Trophoblast cell (in vitro differentiated cells and primary cell): ENCODE data around the gene GNAT1.

ENCODE experiments used
- DNase-seq, 2 donors: peaks; one replicate each; pipeline ENCODE4 v3.0.0-alpha.2; 2016
- H2AFZ ChIP-seq: 2 replicates; pipeline ENCODE4 v1.6.1; 2013; ENCODE audit warnings: low read length, moderate library complexity, mild to moderate bottlenecking; ENCODE audit not compliant: insufficient read depth, poor library complexity
- H2AK5ac ChIP-seq: 2 replicates; pipeline ENCODE4 v1.6.1; 2013; ENCODE audit warnings: mild to moderate bottlenecking, low read length
- H2BK120ac ChIP-seq: 2 replicates; pipeline ENCODE4 v1.6.1; 2013; ENCODE audit warnings: low read length, mild to moderate bottlenecking, moderate library complexity; ENCODE audit not compliant: insufficient read depth, poor library complexity
- H2BK12ac ChIP-seq: 2 replicates; pipeline ENCODE4 v1.6.1; 2013; ENCODE audit warnings: mild to moderate bottlenecking, low read length, moderate library complexity
- H2BK5ac ChIP-seq: 2 replicates; pipeline ENCODE4 v1.6.1; 2013; ENCODE audit warnings: low read length, low read depth, moderate library complexity, mild to moderate bottlenecking; ENCODE audit not compliant: poor library complexity
- H3K14ac ChIP-seq: 2 replicates; pipeline ENCODE4 v1.6.1; 2013; ENCODE audit warnings: mild to moderate bottlenecking, low read length
- H3K18ac ChIP-seq: 2 replicates; pipeline ENCODE4 v1.6.1; 2013; ENCODE audit warnings: mild to moderate bottlenecking, low read length
- H3K23ac ChIP-seq: 2 replicates; pipeline ENCODE4 v1.6.1; 2013; ENCODE audit warnings: low read length
- H3K27ac ChIP-seq: 2 replicates; pipeline ENCODE4 v1.5.1; 2013; ENCODE audit warnings: low read depth, mild to moderate bottlenecking, inconsistent platforms, low read length, moderate library complexity
- H3K27me3 ChIP-seq: 2 replicates; pipeline ENCODE4 v1.6.1; 2013; ENCODE audit warnings: inconsistent platforms, mild to moderate bottlenecking, low read length, moderate library complexity; ENCODE audit not compliant: insufficient read depth
- H3K36me3 ChIP-seq, 2 experiments: 1 replicate in 1 of 2; 2 replicates in 1 of 2; pipeline ENCODE4 v1.6.1; 2013; ENCODE audit warnings: low read length in 2 of 2, mild to moderate bottlenecking in 2 of 2, moderate library complexity in 1 of 2; ENCODE audit not compliant: insufficient read depth in 2 of 2, control insufficient read depth in 1 of 2
- H3K4ac ChIP-seq: 2 replicates; pipeline ENCODE4 v1.6.1; 2013; ENCODE audit warnings: low read depth, mild to moderate bottlenecking, low read length, moderate library complexity
- H3K4me1 ChIP-seq, 2 experiments: 1 replicate in 1 of 2; 2 replicates in 1 of 2; pipeline ENCODE4 v1.6.1; 2013; ENCODE audit warnings: low read length in 2 of 2, mild to moderate bottlenecking in 2 of 2, moderate library complexity in 1 of 2; ENCODE audit not compliant: insufficient read depth in 2 of 2, control insufficient read depth in 1 of 2
- H3K4me2 ChIP-seq: 2 replicates; pipeline ENCODE4 v1.6.1; 2013; ENCODE audit warnings: inconsistent platforms, mild to moderate bottlenecking, low read length, moderate library complexity
- H3K4me3 ChIP-seq: 2 replicates; pipeline ENCODE4 v1.5.1; 2013; ENCODE audit warnings: mild to moderate bottlenecking, low read depth, low read length, inconsistent platforms
- H3K79me1 ChIP-seq: one replicate; pipeline ENCODE4 v1.6.1; 2013; ENCODE audit warnings: low read length
- H3K79me2 ChIP-seq: 2 replicates; pipeline ENCODE4 v1.6.1; 2013; ENCODE audit warnings: low read length, mild to moderate bottlenecking; ENCODE audit not compliant: control insufficient read depth, insufficient read depth, poor library complexity
- H3K9ac ChIP-seq: 2 replicates; pipeline ENCODE4 v1.6.1; 2013; ENCODE audit warnings: mild to moderate bottlenecking, low read length
- H3K9me3 ChIP-seq: 2 replicates; pipeline ENCODE4 v1.6.1; 2013; ENCODE audit warnings: low read depth, mild to moderate bottlenecking, control low read depth, inconsistent platforms, low read length; ENCODE audit not compliant: insufficient read depth
- H4K12ac ChIP-seq: 2 replicates; pipeline ENCODE4 v1.6.1; 2013; ENCODE audit warnings: low read depth, mild to moderate bottlenecking, low read length, moderate library complexity
- H4K8ac ChIP-seq: 2 replicates; pipeline ENCODE4 v1.6.1; 2013; ENCODE audit warnings: low read depth, mild to moderate bottlenecking, low read length, moderate library complexity
- H4K91ac ChIP-seq: one replicate; pipeline ENCODE4 v1.6.1; 2013; ENCODE audit warnings: low read depth, mild to moderate bottlenecking, low read length, moderate library complexity
- WGBS: extraction: QIAGEN DNeasy Blood & Tissue Kit; methylation state at CpG from one replicate; pipeline ENCODE4 v1.1.7; 2013; ENCODE audit warnings: missing lambda C conversion rate; ENCODE audit not compliant: insufficient read length, insufficient coverage; ENCODE audit errors: extremely low coverage; 5-methylcytosine and 5-hydroxymethylcytosine counted together

Gene GNAT1

DNA sequence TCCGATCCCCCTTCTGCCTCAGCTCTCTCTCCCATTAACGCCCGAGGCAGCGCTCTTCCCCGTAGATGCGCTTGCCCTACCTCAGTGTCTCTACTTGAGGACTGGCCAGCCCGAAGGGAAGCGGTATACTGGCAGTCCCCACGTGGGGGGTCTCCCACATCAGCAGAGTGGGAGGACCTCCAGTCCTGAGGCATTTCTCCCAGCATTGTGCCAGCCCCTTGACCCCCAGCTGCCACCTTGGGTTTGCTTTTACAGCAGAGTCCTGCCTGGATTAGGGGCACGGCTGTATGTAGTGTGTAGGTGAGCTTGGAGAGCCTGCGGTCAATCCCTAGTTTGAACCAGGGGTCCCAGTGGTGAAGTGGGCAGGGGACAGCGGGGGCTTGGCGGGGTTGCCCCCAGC, 35.5 kb upstream of the GNAT1 start:
- no peak overlapping the region for H2BK12ac ChIP-seq
- H3K4me2 ChIP-seq, result peak overlapping the region; percentile 71
- no peak overlapping the region for H2AK5ac ChIP-seq
- H4K12ac ChIP-seq, result no peak overlapping the region
- H3K36me3 ChIP-seq, result peaks cover 8 to 9% of the 10 kb centered on the region in 2 experiments
- no peaks in the 10 kb centered on the region for H3K9me3 ChIP-seq
- no peak overlapping the region for H2AFZ ChIP-seq
- H3K4ac ChIP-seq, result peak overlapping the region; percentile 22
- WGBS, result no CpG with 5 or more reads among the region's 13 CpGs
- H3K9ac ChIP-seq, result peak overlapping the region; percentile 18
- H3K79me2 ChIP-seq, result peaks cover 5% of the 10 kb centered on the region
- H3K27me3 ChIP-seq, result no peaks in the 10 kb centered on the region
- H3K14ac ChIP-seq, result no peak overlapping the region
- no peak for DNase-seq
- H3K23ac ChIP-seq, result no peak overlapping the region
- no peak overlapping the region for H4K91ac ChIP-seq
- H3K4me1 ChIP-seq, result peaks cover 25 to 41% of the 10 kb centered on the region in 2 experiments
- no peak overlapping the region for H4K8ac ChIP-seq
- H3K27ac ChIP-seq, result no peak overlapping the region
- peaks cover 15% of the 10 kb centered on the region for H3K79me1 ChIP-seq
- H2BK120ac ChIP-seq, result no peak overlapping the region
- peak overlapping the region; percentile 79 for H3K4me3 ChIP-seq
- peak overlapping the region; percentile 12 for H3K18ac ChIP-seq
- no peak overlapping the region for H2BK5ac ChIP-seq

DNA sequence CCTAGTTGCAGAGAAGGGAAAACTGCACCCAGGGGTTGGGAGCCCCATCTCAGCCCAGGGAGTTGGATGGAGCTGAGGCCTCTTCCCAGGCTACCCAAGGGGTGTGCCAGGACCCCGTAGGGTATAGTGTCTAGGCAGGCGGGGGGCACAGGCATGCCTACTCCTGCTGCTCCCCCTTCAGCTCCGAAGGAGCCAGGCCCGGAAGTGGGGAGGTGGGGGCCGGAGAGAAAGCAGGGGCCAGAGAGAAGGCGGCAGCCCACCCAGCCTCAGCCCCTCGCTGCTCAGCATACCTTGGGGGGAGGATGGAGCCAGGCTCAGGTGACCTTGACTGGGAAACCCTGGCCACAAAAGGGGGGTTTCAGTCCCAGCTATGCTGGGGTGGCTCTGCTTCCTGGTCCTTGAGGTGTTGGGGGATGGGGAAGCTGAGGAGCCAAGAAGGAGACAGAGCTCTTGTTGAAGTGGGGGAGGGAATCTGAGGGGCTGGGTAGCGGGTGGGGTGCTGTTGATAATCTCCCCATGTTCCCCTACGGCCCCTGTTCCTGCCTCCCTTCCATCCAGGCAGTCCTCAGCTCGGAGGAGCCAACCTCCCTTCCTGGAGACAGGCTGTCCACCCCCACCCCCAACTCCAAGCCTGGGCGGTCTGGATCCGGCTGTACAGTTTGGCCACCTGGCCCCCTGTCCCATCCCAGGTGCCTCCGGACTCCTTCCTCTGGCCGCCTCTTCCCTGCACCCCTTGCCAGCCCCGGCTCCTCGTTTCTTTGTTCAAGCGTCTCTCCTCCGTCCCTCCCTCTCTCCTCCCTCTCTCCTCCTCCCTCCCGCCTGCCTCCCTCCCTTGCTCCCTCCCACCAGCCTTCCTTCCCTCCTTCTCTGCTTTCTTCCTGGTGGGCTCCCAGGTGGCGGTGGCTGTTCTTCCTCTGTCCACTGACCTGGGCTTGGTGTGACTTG, 34.6 kb upstream of the GNAT1 start:
- no peaks in the 10 kb centered on the region for H3K27me3 ChIP-seq
- no peak overlapping the region for H3K27ac ChIP-seq
- H2BK120ac ChIP-seq, result peak overlapping the region; percentile 35
- peak overlapping the region; percentile 86 for H4K91ac ChIP-seq
- peak overlapping the region; percentile 39 for H4K12ac ChIP-seq
- H3K36me3 ChIP-seq, result peaks cover 17% of the 10 kb centered on the region in 2 experiments
- peak overlapping the region; percentile 71 for H3K4me2 ChIP-seq
- peaks cover 9% of the 10 kb centered on the region for H3K79me1 ChIP-seq
- DNase-seq, result no peak
- peaks cover 16 to 33% of the 10 kb centered on the region in 2 experiments for H3K4me1 ChIP-seq
- peak overlapping the region; percentile 7 for H2BK12ac ChIP-seq
- no CpG with 5 or more reads among the region's 20 CpGs for WGBS
- H2BK5ac ChIP-seq, result peak overlapping the region; percentile 20
- peak overlapping the region; percentile 50 for H3K18ac ChIP-seq
- H3K9ac ChIP-seq, result peak overlapping the region; percentile 80
- peak overlapping the region; percentile 39 for H3K4me3 ChIP-seq
- H3K4ac ChIP-seq, result peak overlapping the region; percentile 35
- peak overlapping the region; percentile 12 for H2AK5ac ChIP-seq
- H3K79me2 ChIP-seq, result peaks cover 5% of the 10 kb centered on the region
- peak overlapping the region; percentile 91 for H4K8ac ChIP-seq
- H3K9me3 ChIP-seq, result peaks cover 2% of the 10 kb centered on the region
- no peak overlapping the region for H3K23ac ChIP-seq
- peak overlapping the region; percentile 82 for H3K14ac ChIP-seq
- peak overlapping the region; percentile 40 for H2AFZ ChIP-seq

DNA sequence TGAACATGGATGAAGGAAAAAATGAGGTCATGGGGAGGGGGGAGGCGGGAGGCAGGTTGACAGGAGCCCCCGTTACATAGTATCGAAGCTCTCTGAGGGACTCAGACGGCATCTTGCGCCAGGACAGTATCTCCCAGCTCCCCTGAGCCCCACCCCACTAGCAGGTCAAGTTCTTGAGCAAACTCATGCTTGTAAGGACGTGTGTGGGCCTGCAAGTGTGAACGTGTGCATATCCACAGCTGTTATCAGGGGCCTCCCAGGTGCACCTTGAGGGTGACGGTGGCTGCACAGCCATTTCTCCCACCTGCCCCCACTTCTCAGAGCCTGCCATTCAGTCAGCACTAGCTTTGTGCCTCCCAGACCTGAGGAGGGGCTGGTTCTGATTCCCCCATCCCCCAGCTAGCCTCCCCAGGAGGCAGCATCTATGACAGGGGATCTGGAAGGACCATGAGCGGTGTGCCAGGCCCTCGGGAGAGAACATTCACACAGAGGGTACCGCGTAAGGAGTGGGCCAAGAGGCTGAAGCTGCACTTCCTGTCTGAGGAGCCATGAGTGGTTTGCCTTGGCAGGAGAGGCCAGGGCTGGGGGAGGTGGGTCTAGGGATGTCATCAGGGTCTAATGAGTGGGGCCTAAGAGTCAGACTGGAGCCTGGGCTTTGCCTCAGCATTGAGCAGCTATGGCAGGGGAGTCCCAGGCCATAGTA, 33.4 kb upstream of the GNAT1 start:
- no peak overlapping the region for H3K4me3 ChIP-seq
- peaks cover 15 to 28% of the 10 kb centered on the region in 2 experiments for H3K4me1 ChIP-seq
- peaks cover 5% of the 10 kb centered on the region for H3K79me2 ChIP-seq
- no CpG with 5 or more reads among the region's 12 CpGs for WGBS
- no peak overlapping the region for H3K27ac ChIP-seq
- H3K27me3 ChIP-seq, result no peaks in the 10 kb centered on the region
- no peak overlapping the region for H2BK120ac ChIP-seq
- no peak overlapping the region for H3K18ac ChIP-seq
- peaks cover 9% of the 10 kb centered on the region for H3K79me1 ChIP-seq
- no peak overlapping the region for H2AK5ac ChIP-seq
- H2BK12ac ChIP-seq, result no peak overlapping the region
- H2AFZ ChIP-seq, result no peak overlapping the region
- H2BK5ac ChIP-seq, result no peak overlapping the region
- DNase-seq, result no peak
- no peak overlapping the region for H4K12ac ChIP-seq
- no peak overlapping the region for H3K4ac ChIP-seq
- no peak overlapping the region for H3K14ac ChIP-seq
- no peak overlapping the region for H3K23ac ChIP-seq
- H3K9ac ChIP-seq, result no peak overlapping the region
- H4K91ac ChIP-seq, result no peak overlapping the region
- H3K9me3 ChIP-seq, result peaks cover 4% of the 10 kb centered on the region
- no peak overlapping the region for H4K8ac ChIP-seq
- peaks cover 19 to 23% of the 10 kb centered on the region in 2 experiments for H3K36me3 ChIP-seq
- no peak overlapping the region for H3K4me2 ChIP-seq

DNA sequence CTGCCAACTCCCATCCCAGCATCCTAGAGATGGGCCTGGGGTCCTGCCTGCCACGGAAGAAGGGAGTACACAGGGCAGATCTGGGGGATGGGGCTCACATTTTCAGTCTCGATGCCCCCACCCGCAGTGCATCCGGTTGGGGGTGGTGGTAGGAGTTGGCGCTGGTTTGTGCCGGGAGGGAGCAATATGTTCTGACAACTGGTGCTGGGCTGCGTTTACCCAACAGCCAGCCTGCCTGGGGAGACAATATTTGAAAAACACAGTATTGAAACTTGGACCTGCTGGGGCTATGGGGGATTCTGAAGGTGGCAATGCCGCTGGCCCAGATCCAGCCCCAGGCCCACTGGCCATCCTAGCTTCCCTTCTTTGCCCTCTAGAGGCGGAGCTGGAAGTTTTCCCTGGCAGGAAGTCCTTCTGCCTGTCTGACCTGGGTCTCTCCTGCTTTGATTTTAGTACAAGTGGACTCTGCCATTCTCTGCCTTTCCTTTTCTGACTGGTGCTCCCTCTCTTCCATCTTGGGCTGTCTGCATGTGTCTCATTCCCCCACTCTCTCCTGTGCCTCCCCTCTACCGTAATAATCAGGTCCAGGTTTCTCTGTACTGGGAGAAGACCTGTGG, 32.8 kb upstream of the GNAT1 start:
- H3K79me1 ChIP-seq, result peaks cover 9% of the 10 kb centered on the region
- H3K27ac ChIP-seq, result no peak overlapping the region
- no CpG with 5 or more reads among the region's 10 CpGs for WGBS
- no peak overlapping the region for H3K18ac ChIP-seq
- peaks cover 5% of the 10 kb centered on the region for H3K79me2 ChIP-seq
- H3K4me1 ChIP-seq, result peaks cover 15 to 28% of the 10 kb centered on the region in 2 experiments
- no peak overlapping the region for H3K23ac ChIP-seq
- H4K91ac ChIP-seq, result no peak overlapping the region
- no peak overlapping the region for H2AK5ac ChIP-seq
- no peak overlapping the region for H2BK5ac ChIP-seq
- peaks cover 19 to 25% of the 10 kb centered on the region in 2 experiments for H3K36me3 ChIP-seq
- no peaks in the 10 kb centered on the region for H3K27me3 ChIP-seq
- H2AFZ ChIP-seq, result no peak overlapping the region
- H3K9ac ChIP-seq, result peak overlapping the region; percentile 17
- H4K8ac ChIP-seq, result no peak overlapping the region
- H3K9me3 ChIP-seq, result peaks cover 4% of the 10 kb centered on the region
- no peak for DNase-seq
- no peak overlapping the region for H3K14ac ChIP-seq
- no peak overlapping the region for H3K4me3 ChIP-seq
- no peak overlapping the region for H2BK120ac ChIP-seq
- H4K12ac ChIP-seq, result no peak overlapping the region
- H2BK12ac ChIP-seq, result no peak overlapping the region
- H3K4ac ChIP-seq, result no peak overlapping the region
- no peak overlapping the region for H3K4me2 ChIP-seq
